SK-N-SH treated with all-trans-retinoic acid at 6 μM for 48 hours (cell line): Measurements from ENCODE around the gene CHMP6.

Experiments used
- ATAC-seq: fragments of 200-7000 bp; cut with Tn5 transposase; 3 replicates; pipeline ENCODE4 v1.9.1; 2020; ENCODE audit warnings: mild to moderate bottlenecking, moderate library complexity
- ARNTL ChIP-seq: fragments of 450-650 bp; formaldehyde crosslinking; IDR thresholded peaks from 2 replicates; pipeline ENCODE4 v1.5.0; 2020; ENCODE audit warnings: low read depth, mild to moderate bottlenecking, moderate library complexity, borderline replicate concordance
- BACH2 ChIP-seq: fragments of 250-450 bp; sonication (Bioruptor Pico); IDR thresholded peaks from 2 replicates; pipeline ENCODE4 v1.9.0; 2021; ENCODE audit warnings: mild to moderate bottlenecking, borderline replicate concordance
- GLIS3 ChIP-seq: fragments of 250-450 bp; sonication (Bioruptor Pico); IDR thresholded peaks from 2 replicates; pipeline ENCODE4 v1.5.0; 2020; ENCODE audit warnings: mild to moderate bottlenecking, moderate library complexity
- ISL1 ChIP-seq: fragments of 250-450 bp; sonication (Bioruptor Pico); IDR thresholded peaks from 2 replicates; pipeline ENCODE4 v2.1.2; 2022; ENCODE audit warnings: mild to moderate bottlenecking, moderate library complexity
- OSR1 ChIP-seq: fragments of 250-450 bp; sonication (Bioruptor Pico); IDR thresholded peaks from 2 replicates; pipeline ENCODE4 v1.8.0; 2022; ENCODE audit warnings: moderate library complexity, mild to moderate bottlenecking, inconsistent platforms
- PPARA ChIP-seq: fragments of 250-450 bp; sonication (Bioruptor Pico); IDR thresholded peaks from 2 replicates; pipeline ENCODE4 v1.5.0; 2020; ENCODE audit warnings: mild to moderate bottlenecking, borderline replicate concordance
- RARB ChIP-seq: fragments of 250-450 bp; sonication (Bioruptor Pico); IDR thresholded peaks from 2 replicates; pipeline ENCODE4 v1.8.0; 2021; ENCODE audit warnings: mild to moderate bottlenecking, moderate library complexity
- SNAI2 ChIP-seq: fragments of 250-450 bp; sonication (Bioruptor Pico); IDR thresholded peaks from 2 replicates; pipeline ENCODE4 v1.5.0; 2020; ENCODE audit warnings: mild to moderate bottlenecking, moderate library complexity
- TCF4 ChIP-seq: fragments of 250-450 bp; sonication (Bioruptor Pico); IDR thresholded peaks from 2 replicates; pipeline ENCODE4 v1.8.0; 2021; ENCODE audit warnings: mild to moderate bottlenecking, moderate library complexity, borderline replicate concordance
- ZC3H10 ChIP-seq: fragments of 250-450 bp; sonication (Bioruptor Pico); IDR thresholded peaks from 2 replicates; pipeline ENCODE4 v1.5.1; 2021; ENCODE audit warnings: mild to moderate bottlenecking, moderate library complexity
- ZFP3 ChIP-seq: fragments of 250-450 bp; sonication (Bioruptor Pico); IDR thresholded peaks from 2 replicates; pipeline ENCODE4 v1.5.0; 2020; ENCODE audit warnings: mild to moderate bottlenecking, moderate library complexity
- ZFP30 ChIP-seq: fragments of 450-650 bp; formaldehyde crosslinking; IDR thresholded peaks from 2 replicates; pipeline ENCODE4 v1.5.0; 2022; ENCODE audit warnings: mild to moderate bottlenecking, moderate library complexity
- ZNF8 ChIP-seq: fragments of 450-650 bp; formaldehyde crosslinking; IDR thresholded peaks from 2 replicates; pipeline ENCODE4 v1.5.0; 2020; ENCODE audit warnings: mild to moderate bottlenecking, moderate library complexity
- TF ChIP-seq, protein P1 (sequence below): fragments of 250-450 bp; sonication (Bioruptor Pico); IDR thresholded peaks from 2 replicates; pipeline ENCODE4 v1.5.1; 2020; ENCODE audit warnings: low read depth, mild to moderate bottlenecking, moderate library complexity
- TF ChIP-seq, protein P2 (sequence below): fragments of 250-450 bp; sonication (Bioruptor Pico); IDR thresholded peaks from 2 replicates; pipeline ENCODE4 v1.5.1; 2021; ENCODE audit warnings: mild to moderate bottlenecking, moderate library complexity
- TF ChIP-seq, protein P3 (sequence below): fragments of 250-450 bp; sonication (Bioruptor Pico); IDR thresholded peaks from 2 replicates; pipeline ENCODE4 v1.8.0; 2020; ENCODE audit warnings: mild to moderate bottlenecking, moderate library complexity, borderline replicate concordance
- TF ChIP-seq, protein P4 (sequence below): fragments of 250-450 bp; sonication (Bioruptor Pico); IDR thresholded peaks from 2 replicates; pipeline ENCODE4 v1.8.0; 2021; ENCODE audit warnings: low read depth, mild to moderate bottlenecking, moderate library complexity, borderline replicate concordance
- TF ChIP-seq, protein P5 (sequence below): fragments of 250-450 bp; sonication (Bioruptor Pico); IDR thresholded peaks from 2 replicates; pipeline ENCODE4 v1.5.0; 2020; ENCODE audit warnings: mild to moderate bottlenecking, moderate library complexity

CHMP6 gene

DNA sequence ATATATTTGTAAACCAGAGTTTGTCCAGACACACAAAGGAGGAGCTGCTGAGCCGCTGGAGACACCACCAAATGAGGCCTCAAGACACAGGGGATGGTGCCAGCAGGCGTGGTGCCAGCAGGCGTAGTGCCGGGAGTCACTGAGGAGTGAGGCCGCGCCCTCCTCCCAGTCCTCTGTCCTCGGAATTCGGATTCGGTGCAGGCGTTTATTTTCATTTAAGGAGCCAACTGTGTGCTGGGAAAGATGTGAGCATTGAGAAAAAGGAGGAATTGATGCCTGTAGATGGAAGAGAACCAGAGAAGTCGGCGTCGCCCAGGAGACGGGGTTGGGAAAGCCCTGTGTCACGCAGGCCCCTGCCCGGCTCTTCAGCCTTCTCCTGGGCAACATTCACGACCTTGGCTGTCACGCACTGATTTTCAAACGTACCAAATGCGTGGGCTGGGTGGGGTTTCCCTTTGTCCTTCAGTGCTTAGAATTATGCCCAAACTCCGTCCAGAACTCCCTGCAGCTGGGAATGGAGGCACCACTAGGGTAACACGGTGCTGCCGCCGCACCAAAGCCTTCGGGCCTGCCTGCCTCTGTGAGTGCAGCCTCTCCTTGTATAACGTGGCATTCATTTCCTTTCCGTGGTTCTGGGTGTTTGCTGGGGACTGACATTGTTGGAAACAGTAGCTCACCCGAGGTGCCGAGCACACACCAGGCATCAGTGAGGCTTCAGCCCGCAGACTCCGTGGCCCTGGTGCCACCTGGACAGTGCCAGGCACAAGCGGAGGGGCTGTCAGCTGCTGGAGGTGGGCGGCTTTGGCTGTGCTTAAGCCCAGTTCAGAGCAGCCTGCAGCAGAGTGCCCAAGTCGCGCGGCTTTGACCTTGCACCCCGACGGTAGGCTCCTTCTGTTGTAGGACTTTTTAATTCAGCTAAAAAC is 49.0 kb upstream of the CHMP6 start (continued):
- TF ChIP-seq, protein P1, sequence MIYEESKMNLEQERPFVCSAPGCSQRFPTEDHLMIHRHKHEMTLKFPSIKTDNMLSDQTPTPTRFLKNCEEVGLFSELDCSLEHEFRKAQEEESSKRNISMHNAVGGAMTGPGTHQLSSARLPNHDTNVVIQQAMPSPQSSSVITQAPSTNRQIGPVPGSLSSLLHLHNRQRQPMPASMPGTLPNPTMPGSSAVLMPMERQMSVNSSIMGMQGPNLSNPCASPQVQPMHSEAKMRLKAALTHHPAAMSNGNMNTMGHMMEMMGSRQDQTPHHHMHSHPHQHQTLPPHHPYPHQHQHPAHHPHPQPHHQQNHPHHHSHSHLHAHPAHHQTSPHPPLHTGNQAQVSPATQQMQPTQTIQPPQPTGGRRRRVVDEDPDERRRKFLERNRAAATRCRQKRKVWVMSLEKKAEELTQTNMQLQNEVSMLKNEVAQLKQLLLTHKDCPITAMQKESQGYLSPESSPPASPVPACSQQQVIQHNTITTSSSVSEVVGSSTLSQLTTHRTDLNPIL (CRISPR knock-in tag) = no peak
- TF ChIP-seq RARB (CRISPR knock-in tag) (no peak), ARNTL (CRISPR knock-in tag) (no peak), ZFP3 (CRISPR knock-in tag) (no peak), TCF4 (no peak)
- TF ChIP-seq, protein P2, sequence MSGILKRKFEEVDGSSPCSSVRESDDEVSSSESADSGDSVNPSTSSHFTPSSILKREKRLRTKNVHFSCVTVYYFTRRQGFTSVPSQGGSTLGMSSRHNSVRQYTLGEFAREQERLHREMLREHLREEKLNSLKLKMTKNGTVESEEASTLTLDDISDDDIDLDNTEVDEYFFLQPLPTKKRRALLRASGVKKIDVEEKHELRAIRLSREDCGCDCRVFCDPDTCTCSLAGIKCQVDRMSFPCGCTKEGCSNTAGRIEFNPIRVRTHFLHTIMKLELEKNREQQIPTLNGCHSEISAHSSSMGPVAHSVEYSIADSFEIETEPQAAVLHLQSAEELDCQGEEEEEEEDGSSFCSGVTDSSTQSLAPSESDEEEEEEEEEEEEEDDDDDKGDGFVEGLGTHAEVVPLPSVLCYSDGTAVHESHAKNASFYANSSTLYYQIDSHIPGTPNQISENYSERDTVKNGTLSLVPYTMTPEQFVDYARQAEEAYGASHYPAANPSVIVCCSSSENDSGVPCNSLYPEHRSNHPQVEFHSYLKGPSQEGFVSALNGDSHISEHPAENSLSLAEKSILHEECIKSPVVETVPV = no peak

DNA sequence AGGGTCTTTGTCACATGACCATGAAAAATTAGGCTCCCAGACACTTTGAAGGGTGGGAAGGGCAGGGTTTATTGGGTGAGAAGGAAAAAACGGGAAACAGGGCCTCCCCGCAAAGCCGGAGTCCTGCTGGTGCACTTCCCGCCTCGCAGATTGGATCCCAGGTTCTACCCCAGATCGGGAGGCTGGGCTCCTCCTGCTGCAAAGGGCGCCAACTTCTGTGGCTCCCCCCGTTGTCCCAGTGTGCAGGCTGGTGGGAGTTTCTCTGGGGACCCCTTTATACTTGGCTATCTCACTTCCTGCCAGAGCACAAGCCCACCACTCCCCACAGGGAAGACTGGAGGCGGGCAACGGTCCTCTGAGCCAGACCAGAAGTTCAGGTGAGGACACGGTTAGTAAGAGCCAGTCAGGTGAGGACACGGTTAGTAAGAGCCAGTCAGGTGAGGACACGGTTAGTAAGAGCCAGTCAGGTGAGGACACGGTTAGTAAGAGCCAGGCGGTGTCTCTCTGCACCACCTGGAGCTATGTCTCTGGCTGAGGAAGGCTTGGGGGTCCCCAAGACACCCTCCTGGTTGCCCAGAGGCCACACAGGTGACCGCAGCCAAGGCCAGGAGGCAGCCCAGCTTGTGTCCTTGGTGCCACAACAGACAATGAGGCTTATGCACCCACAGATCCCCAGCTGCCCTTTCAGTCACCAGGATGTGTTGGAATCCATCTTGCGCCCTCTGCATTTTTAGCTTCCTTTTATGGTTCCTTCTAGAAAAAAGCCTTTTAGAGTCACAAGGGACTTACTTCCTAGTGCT is 48.1 kb upstream of the CHMP6 start:
- ATAC-seq = no peak
- TF ChIP-seq, protein P1 (CRISPR knock-in tag) = no peak
- no peak for TF ChIP-seq ZNF8 (CRISPR knock-in tag)
- TF ChIP-seq ISL1 (CRISPR knock-in tag) = no peak
- no peak for TF ChIP-seq ZFP30 (CRISPR knock-in tag)
- TF ChIP-seq, protein P3, sequence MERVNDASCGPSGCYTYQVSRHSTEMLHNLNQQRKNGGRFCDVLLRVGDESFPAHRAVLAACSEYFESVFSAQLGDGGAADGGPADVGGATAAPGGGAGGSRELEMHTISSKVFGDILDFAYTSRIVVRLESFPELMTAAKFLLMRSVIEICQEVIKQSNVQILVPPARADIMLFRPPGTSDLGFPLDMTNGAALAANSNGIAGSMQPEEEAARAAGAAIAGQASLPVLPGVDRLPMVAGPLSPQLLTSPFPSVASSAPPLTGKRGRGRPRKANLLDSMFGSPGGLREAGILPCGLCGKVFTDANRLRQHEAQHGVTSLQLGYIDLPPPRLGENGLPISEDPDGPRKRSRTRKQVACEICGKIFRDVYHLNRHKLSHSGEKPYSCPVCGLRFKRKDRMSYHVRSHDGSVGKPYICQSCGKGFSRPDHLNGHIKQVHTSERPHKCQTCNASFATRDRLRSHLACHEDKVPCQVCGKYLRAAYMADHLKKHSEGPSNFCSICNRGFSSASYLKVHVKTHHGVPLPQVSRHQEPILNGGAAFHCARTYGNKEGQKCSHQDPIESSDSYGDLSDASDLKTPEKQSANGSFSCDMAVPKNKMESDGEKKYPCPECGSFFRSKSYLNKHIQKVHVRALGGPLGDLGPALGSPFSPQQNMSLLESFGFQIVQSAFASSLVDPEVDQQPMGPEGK = no peak
- TF ChIP-seq, protein P2 = no peak
- no peak for TF ChIP-seq GLIS3 (CRISPR knock-in tag)
- TF ChIP-seq TCF4 = no peak
- TF ChIP-seq RARB (CRISPR knock-in tag) = no peak
- TF ChIP-seq ZC3H10 (CRISPR knock-in tag) = no peak
- no peak for TF ChIP-seq PPARA (CRISPR knock-in tag)
- TF ChIP-seq BACH2 (CRISPR knock-in tag) = no peak
- TF ChIP-seq ARNTL (CRISPR knock-in tag) = no peak

DNA sequence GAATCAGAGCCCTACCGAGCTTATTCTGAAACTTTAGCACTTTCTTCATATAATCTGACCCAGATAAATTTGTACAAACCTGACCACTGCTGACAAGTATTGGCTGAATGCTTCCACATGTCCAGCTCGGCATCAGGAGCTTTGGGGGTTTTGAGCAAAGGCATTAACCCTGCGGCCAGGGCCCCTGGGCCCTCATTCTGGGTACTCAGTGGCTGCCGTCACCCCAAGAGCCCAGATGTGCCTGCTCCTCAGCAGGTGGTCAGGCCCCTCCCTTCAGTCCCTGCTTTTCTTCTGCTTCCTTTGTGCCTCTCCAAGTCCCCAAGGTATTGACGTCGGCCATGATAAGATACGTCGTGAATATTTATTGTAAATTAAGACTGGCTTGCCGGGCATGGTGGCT is 47.3 kb upstream of the CHMP6 start:
- ATAC-seq = no peak

More for the DNA sequence above, 47.3 kb upstream of the CHMP6 start:
- TF ChIP-seq, protein P4, sequence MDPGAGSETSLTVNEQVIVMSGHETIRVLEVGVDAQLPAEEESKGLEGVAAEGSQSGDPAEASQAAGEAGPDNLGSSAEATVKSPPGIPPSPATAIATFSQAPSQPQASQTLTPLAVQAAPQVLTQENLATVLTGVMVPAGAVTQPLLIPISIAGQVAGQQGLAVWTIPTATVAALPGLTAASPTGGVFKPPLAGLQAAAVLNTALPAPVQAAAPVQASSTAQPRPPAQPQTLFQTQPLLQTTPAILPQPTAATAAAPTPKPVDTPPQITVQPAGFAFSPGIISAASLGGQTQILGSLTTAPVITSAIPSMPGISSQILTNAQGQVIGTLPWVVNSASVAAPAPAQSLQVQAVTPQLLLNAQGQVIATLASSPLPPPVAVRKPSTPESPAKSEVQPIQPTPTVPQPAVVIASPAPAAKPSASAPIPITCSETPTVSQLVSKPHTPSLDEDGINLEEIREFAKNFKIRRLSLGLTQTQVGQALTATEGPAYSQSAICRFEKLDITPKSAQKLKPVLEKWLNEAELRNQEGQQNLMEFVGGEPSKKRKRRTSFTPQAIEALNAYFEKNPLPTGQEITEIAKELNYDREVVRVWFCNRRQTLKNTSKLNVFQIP (CRISPR knock-in tag) = no peak
- TF ChIP-seq, protein P5, sequence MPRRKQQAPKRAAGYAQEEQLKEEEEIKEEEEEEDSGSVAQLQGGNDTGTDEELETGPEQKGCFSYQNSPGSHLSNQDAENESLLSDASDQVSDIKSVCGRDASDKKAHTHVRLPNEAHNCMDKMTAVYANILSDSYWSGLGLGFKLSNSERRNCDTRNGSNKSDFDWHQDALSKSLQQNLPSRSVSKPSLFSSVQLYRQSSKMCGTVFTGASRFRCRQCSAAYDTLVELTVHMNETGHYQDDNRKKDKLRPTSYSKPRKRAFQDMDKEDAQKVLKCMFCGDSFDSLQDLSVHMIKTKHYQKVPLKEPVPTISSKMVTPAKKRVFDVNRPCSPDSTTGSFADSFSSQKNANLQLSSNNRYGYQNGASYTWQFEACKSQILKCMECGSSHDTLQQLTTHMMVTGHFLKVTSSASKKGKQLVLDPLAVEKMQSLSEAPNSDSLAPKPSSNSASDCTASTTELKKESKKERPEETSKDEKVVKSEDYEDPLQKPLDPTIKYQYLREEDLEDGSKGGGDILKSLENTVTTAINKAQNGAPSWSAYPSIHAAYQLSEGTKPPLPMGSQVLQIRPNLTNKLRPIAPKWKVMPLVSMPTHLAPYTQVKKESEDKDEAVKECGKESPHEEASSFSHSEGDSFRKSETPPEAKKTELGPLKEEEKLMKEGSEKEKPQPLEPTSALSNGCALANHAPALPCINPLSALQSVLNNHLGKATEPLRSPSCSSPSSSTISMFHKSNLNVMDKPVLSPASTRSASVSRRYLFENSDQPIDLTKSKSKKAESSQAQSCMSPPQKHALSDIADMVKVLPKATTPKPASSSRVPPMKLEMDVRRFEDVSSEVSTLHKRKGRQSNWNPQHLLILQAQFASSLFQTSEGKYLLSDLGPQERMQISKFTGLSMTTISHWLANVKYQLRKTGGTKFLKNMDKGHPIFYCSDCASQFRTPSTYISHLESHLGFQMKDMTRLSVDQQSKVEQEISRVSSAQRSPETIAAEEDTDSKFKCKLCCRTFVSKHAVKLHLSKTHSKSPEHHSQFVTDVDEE (CRISPR knock-in tag) = no peak
- TF ChIP-seq PPARA (CRISPR knock-in tag) = no peak
- no peak for TF ChIP-seq SNAI2 (CRISPR knock-in tag)
- TF ChIP-seq RARB (CRISPR knock-in tag) = no peak
- no peak for TF ChIP-seq OSR1
- no peak for TF ChIP-seq ZC3H10 (CRISPR knock-in tag)
- TF ChIP-seq, protein P3 = no peak
- TF ChIP-seq, protein P2 = no peak
